Vagina (tissue), 2 donors: ENCODE results near the gene CDH19. TPM values are rescaled to one million over a fixed set of nuclear protein-coding genes. Genes with fewer than 3 reads are reported as not detected.

ENCODE experiments used
- DNase-seq, 2 donors: peaks; one replicate each; pipeline ENCODE4 v3.0.0-alpha.2; 2017; ENCODE audit errors: extremely low spot score in 2 of 2
- H3K27ac ChIP-seq: fragments of 200-600 bp; sonication (generic); one replicate; pipeline ENCODE4 v1.5.1; 2019
- H3K27me3 ChIP-seq: fragments of 200-600 bp; sonication (generic); one replicate; pipeline ENCODE4 v1.5.1; 2019
- H3K36me3 ChIP-seq, 2 donors: fragments of 200-600 bp; sonication (generic); one replicate each; pipeline ENCODE4 v1.5.1; 2017 to 2019
- H3K4me1 ChIP-seq: fragments of 200-600 bp; sonication (generic); one replicate; pipeline ENCODE4 v1.5.1; 2019
- H3K4me3 ChIP-seq, 2 donors: fragments of 200-600 bp; sonication (generic); 1 replicate in 1 of 2; 2 replicates in 1 of 2; pipeline ENCODE4 v1.5.1; 2016 to 2019
- H3K9me3 ChIP-seq: fragments of 200-600 bp; sonication (generic); one replicate; pipeline ENCODE4 v1.5.1; 2019
- POLR2A ChIP-seq, 2 donors: fragments of 450-650 bp; IDR thresholded peaks; one replicate each; pipeline ENCODE4 v1.6.1; 2017; ENCODE audit warnings: antibody characterized with exemption in 2 of 2, mild to moderate bottlenecking in 2 of 2, moderate library complexity in 2 of 2
- POLR2AphosphoS5 ChIP-seq, 2 donors: sonication (generic); formaldehyde crosslinking; IDR thresholded peaks; one replicate each; pipeline ENCODE4 v1.9.0; 2017; ENCODE audit warnings: antibody characterized with exemption in 2 of 2, mild to moderate bottlenecking in 2 of 2, low read depth in 1 of 2; ENCODE audit not compliant: insufficient read depth in 1 of 2
- intact Hi-C: fragments of 100-400 bp; cut with DNase I; formaldehyde crosslinking; loops from one replicate; pipeline ENCODE4 v1.15.1; 2023
- total RNA-seq: library from RNA; depleted of rRNA; stranded (reverse); fragments of >200 nt; gene quantifications from one replicate; pipeline ENCODE4 v1.2.3, GENCODE V29; 2016
- TF ChIP-seq, protein P1 (sequence below), 3 experiments: fragments of 450-650 bp in 2 of 3; fragments of 200-600 bp in 1 of 3; sonication (generic) in 1 of 3; IDR thresholded peaks; one replicate each; pipeline ENCODE4 v1.5.1; 2017 to 2019; ENCODE audit warnings: antibody characterized with exemption in 3 of 3, mild to moderate bottlenecking in 2 of 3, moderate library complexity in 2 of 3

CDH19 gene
- total RNA-seq, 1 donor from 2014 or later, result 18.2 TPM

DNA sequence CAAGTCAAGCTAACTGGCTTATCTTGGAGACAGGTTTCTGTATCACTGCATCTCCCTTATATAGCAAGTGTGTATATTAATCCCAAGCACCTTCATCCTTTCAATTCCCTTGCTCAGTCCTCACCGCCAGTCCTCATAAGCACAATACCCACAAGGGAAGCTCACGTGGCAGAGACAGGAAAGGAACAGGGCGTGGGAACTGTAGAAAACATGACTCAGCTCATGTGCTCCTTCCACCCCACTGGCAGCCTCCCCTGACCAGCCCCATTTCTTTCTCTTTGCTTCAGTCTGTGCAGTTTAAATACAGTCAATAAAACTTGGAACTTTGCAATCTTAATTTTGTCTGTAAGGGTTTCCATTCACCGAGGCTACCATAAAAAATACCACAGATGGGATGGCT lies 36.5 kb upstream of the CDH19 start:
- H3K4me1 ChIP-seq, result no peaks in the 10 kb centered on the region
- H3K9me3 ChIP-seq, result no peaks in the 10 kb centered on the region
- intact Hi-C loops, result no loop called here
- TF ChIP-seq POLR2AphosphoS5 (IDR thresholded peaks at IDR 0.05; ENCODE audit: insufficient read depth in 1 of 2, low read depth in 1 of 2), result no peak
- TF ChIP-seq POLR2A (IDR thresholded peaks at IDR 0.05), result no peak
- H3K4me3 ChIP-seq, result no peak overlapping the region
- no peak for DNase-seq
- H3K27me3 ChIP-seq, result no peaks in the 10 kb centered on the region
- H3K27ac ChIP-seq, result no peak overlapping the region
- no peaks in the 10 kb centered on the region for H3K36me3 ChIP-seq

DNA sequence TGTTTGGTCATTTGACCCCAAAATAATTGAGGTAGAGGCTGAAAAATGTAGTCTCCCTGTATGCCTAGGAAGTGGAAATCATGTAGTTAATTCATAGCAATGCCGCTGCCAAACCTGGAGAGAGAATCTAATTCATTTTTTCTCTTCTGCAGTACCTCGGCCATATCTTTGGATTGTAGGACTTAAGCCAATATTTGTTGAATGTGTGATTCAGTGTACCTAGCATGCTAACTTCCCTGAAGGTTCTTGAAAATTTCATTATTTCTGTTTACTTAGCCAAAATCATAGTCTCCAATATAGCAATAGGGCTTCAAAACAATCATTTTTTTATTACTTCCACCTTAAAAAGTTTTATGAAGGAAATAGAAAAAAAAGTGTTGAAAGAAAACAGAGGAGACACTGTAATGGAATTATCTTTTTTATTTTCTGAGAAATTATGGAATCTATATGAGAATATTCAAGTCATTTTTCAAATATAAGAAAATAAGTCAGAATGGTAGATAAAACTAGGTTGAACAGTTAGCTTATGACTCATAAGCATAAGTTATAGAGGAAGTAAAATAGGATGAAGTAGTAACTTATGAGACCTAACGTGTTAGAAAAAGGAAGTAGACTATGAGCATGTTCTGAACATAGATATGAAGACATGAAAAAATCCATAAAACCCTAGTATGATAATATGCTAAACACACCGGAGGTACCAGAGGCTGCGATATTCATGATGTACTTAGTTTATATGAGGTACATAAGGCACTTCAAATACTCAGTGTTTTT lies 35.2 kb upstream of the CDH19 start:
- no peaks in the 10 kb centered on the region for H3K36me3 ChIP-seq
- H3K27me3 ChIP-seq, result no peaks in the 10 kb centered on the region
- intact Hi-C loops, result no loop called here
- no peak for TF ChIP-seq POLR2A (IDR thresholded peaks at IDR 0.05)
- TF ChIP-seq, protein P1, sequence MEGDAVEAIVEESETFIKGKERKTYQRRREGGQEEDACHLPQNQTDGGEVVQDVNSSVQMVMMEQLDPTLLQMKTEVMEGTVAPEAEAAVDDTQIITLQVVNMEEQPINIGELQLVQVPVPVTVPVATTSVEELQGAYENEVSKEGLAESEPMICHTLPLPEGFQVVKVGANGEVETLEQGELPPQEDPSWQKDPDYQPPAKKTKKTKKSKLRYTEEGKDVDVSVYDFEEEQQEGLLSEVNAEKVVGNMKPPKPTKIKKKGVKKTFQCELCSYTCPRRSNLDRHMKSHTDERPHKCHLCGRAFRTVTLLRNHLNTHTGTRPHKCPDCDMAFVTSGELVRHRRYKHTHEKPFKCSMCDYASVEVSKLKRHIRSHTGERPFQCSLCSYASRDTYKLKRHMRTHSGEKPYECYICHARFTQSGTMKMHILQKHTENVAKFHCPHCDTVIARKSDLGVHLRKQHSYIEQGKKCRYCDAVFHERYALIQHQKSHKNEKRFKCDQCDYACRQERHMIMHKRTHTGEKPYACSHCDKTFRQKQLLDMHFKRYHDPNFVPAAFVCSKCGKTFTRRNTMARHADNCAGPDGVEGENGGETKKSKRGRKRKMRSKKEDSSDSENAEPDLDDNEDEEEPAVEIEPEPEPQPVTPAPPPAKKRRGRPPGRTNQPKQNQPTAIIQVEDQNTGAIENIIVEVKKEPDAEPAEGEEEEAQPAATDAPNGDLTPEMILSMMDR (IDR thresholded peaks at IDR 0.05), result no peak
- no peak for TF ChIP-seq POLR2AphosphoS5 (IDR thresholded peaks at IDR 0.05; ENCODE audit: insufficient read depth in 1 of 2, low read depth in 1 of 2)
- H3K4me1 ChIP-seq, result no peaks in the 10 kb centered on the region
- H3K27ac ChIP-seq, result no peak overlapping the region
- DNase-seq, result no peak
- H3K9me3 ChIP-seq, result no peaks in the 10 kb centered on the region
- H3K4me3 ChIP-seq, result no peak overlapping the region

DNA sequence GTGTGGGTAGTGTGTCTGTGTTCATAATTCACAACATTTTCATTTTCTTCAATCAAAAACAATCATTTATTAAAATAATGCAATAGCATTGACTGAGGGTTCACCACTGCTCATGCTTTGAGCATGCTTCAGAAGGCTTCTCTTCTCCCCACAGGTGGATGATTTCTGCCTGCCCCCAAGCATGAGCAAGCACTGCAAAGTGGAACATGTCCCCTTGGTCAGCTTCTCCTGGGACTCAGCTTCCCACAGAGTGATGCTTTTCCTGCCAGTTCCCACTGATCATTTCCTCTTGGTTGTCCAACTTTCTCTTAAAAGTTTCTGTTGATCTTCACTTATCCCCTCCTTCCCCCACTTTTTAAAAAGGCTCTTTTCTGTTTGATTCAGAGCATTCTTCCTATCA lies 31.5 kb upstream of the CDH19 start:
- TF ChIP-seq, protein P1 (IDR thresholded peaks at IDR 0.05), result no peak
- TF ChIP-seq POLR2A (IDR thresholded peaks at IDR 0.05) (no peak), POLR2AphosphoS5 (IDR thresholded peaks at IDR 0.05; ENCODE audit: insufficient read depth in 1 of 2, low read depth in 1 of 2) (no peak)
- Histone ChIP-seq H3K4me1 (no peaks in the 10 kb centered on the region), H3K36me3 (no peaks in the 10 kb centered on the region), H3K9me3 (no peaks in the 10 kb centered on the region), H3K4me3 (no peak overlapping the region), H3K27ac (no peak overlapping the region), H3K27me3 (no peaks in the 10 kb centered on the region)
- intact Hi-C loops, result no loop called here
- no peak for DNase-seq

GRCh38 chr18:66632756-66633155 lies 28.9 kb upstream of the CDH19 start:
- Histone ChIP-seq H3K4me1 (no peaks in the 10 kb centered on the region), H3K9me3 (no peaks in the 10 kb centered on the region), H3K27me3 (no peaks in the 10 kb centered on the region), H3K4me3 (no peak overlapping the region), H3K27ac (no peak overlapping the region), H3K36me3 (no peaks in the 10 kb centered on the region)
- no peak for TF ChIP-seq POLR2A (IDR thresholded peaks at IDR 0.05)
- no peak for TF ChIP-seq POLR2AphosphoS5 (IDR thresholded peaks at IDR 0.05; ENCODE audit: insufficient read depth in 1 of 2, low read depth in 1 of 2)
- TF ChIP-seq, protein P1 (IDR thresholded peaks at IDR 0.05), result no peak
- no peak for DNase-seq
- intact Hi-C loops, result no loop called here

DNA sequence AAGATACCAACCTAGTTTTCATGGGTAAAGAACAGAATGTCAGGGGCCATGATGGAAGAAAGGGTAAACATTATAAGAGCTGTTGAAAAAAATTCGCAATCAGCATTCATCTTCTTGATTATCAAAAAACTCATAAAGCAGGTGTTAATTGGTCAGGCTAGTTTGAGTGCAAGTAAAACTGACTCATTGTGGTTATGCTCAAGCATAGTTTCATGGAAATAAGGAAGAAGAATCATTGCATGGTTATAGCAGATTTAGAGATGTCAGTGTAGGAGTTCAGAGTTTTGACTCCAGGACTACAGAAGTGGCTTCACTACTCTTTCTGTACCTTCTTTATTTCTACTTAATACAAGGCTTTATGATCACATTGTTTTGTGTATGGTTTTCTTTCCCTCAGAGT lies 26.9 kb upstream of the CDH19 start:
- no peak for DNase-seq
- intact Hi-C loops, result no loop called here
- H3K4me1 ChIP-seq, result no peaks in the 10 kb centered on the region
- no peaks in the 10 kb centered on the region for H3K36me3 ChIP-seq
- H3K4me3 ChIP-seq, result no peak overlapping the region
- no peak overlapping the region for H3K27ac ChIP-seq
- H3K9me3 ChIP-seq, result no peaks in the 10 kb centered on the region
- TF ChIP-seq, protein P1 (IDR thresholded peaks at IDR 0.05), result no peak
- no peak for TF ChIP-seq POLR2A (IDR thresholded peaks at IDR 0.05)
- no peak for TF ChIP-seq POLR2AphosphoS5 (IDR thresholded peaks at IDR 0.05; ENCODE audit: insufficient read depth in 1 of 2, low read depth in 1 of 2)
- H3K27me3 ChIP-seq, result no peaks in the 10 kb centered on the region
